Common myeloid progenitor, CD34-positive (primary cell): ENCODE data around the gene PSMG1.
"Not testable (repeated sequence)": the region's sequence is repeated elsewhere in the genome, so short reads cannot be mapped to it uniquely, and the experiment has no call there.

Source experiments
- CTCF ChIA-PET: fragments of 350-600 bp; sonication (Branson Sonifier 250); formaldehyde crosslinking; loops from one replicate; lab custom pipeline; 2021; ENCODE audit warnings: antibody characterized with exemption; lab: Charles Lee
- POLR2A ChIA-PET: fragments of 350-600 bp; sonication (Branson Sonifier 250); formaldehyde crosslinking; loops from one replicate; lab custom pipeline; 2021; ENCODE audit warnings: antibody characterized with exemption; lab: Charles Lee
- DNase-seq, 3 donors: peaks; one replicate each; pipeline versions ENCODE4 v3.0.0 to v3.0.0-alpha.2; 2013
- H3K27ac ChIP-seq, 2 experiments: 1 replicate in 1 of 2; 2 replicates in 1 of 2; pipeline ENCODE4 v1.7.0; 2013; ENCODE audit warnings: inconsistent platforms in 2 of 2, low read length in 2 of 2, mild to moderate bottlenecking in 2 of 2, low read depth in 1 of 2, moderate library complexity in 1 of 2; ENCODE audit not compliant: severe bottlenecking in 2 of 2, insufficient read depth in 1 of 2, poor library complexity in 1 of 2
- H3K27me3 ChIP-seq, 5 experiments: replicated peaks in 2 of 5; 1 replicate in 3 of 5; 2 replicates in 2 of 5; pipeline versions ENCODE4 v1.6.1 to v1.7.0; 2013; ENCODE audit warnings: low read length in 4 of 5, mild to moderate bottlenecking in 2 of 5, moderate library complexity in 2 of 5, inconsistent platforms in 1 of 5; ENCODE audit not compliant: insufficient read depth in 5 of 5, control insufficient read depth in 4 of 5
- H3K36me3 ChIP-seq, 4 experiments: 1 replicate in 2 of 4; 2 replicates in 2 of 4; pipeline versions ENCODE4 v1.6.1 to v1.7.0; 2013; ENCODE audit warnings: low read length in 3 of 4, control low read depth in 1 of 4, mild to moderate bottlenecking in 1 of 4; ENCODE audit not compliant: control insufficient read depth in 4 of 4, insufficient read depth in 4 of 4
- H3K4me1 ChIP-seq, 4 experiments: 1 replicate in 3 of 4; 2 replicates in 1 of 4; pipeline versions ENCODE4 v1.6.1 to v1.7.1; 2013; ENCODE audit warnings: low read length in 3 of 4, mild to moderate bottlenecking in 3 of 4, control low read depth in 1 of 4, inconsistent platforms in 1 of 4, moderate library complexity in 1 of 4; ENCODE audit not compliant: control insufficient read depth in 4 of 4, insufficient read depth in 4 of 4; ENCODE audit errors: control extremely low read depth in 1 of 4
- H3K4me3 ChIP-seq, 7 experiments: 1 replicate in 4 of 7; 2 replicates in 3 of 7; pipeline versions ENCODE4 v1.5.1 to v1.7.0; 2013; ENCODE audit warnings: mild to moderate bottlenecking in 7 of 7, low read length in 6 of 7, moderate library complexity in 6 of 7, inconsistent platforms in 2 of 7, low read depth in 2 of 7, control low read depth in 1 of 7; ENCODE audit not compliant: insufficient read depth in 4 of 7, control insufficient read depth in 1 of 7; ENCODE audit errors: extremely low read depth in 1 of 7
- H3K9me3 ChIP-seq, 5 experiments: 1 replicate in 4 of 5; 2 replicates in 1 of 5; pipeline versions ENCODE4 v1.6.1 to v1.7.1; 2013; ENCODE audit warnings: low read length in 4 of 5, mild to moderate bottlenecking in 2 of 5, inconsistent platforms in 1 of 5, low read depth in 1 of 5, moderate library complexity in 1 of 5; ENCODE audit not compliant: control insufficient read depth in 4 of 5, insufficient read depth in 2 of 5; ENCODE audit errors: control extremely low read depth in 1 of 5
- WGBS: methylation state at CpG from one replicate; pipeline ENCODE4 v1.1.5; 2013; ENCODE audit not compliant: insufficient coverage; 5-methylcytosine and 5-hydroxymethylcytosine counted together

The PSMG1 gene

DNA sequence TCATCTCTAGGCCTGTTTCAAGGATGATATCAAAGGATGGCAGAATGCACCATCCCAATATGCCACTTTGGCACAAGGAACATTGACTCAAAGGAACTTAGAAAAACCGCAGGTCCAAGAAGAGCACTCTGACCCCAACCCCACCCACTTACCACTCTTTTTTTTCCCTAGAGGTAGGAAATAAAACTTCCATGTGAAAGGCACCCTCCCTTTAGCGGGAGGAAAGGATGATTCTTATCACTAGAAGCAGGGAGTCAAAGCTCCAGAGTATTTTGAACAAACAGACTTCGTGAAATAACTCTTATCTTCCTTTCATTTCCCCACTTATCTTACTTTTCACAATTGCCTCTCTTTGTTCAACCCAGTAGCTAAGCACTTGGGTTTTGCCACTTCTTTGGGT, 22.2 kb downstream of the PSMG1 start:
- Histone ChIP-seq H3K4me3 (no peak overlapping the region), H3K27me3 (no peaks in the 10 kb centered on the region), H3K9me3 (peaks cover 0 to 16% (median 12%) of the 10 kb centered on the region in 5 experiments), H3K4me1 (no peaks in the 10 kb centered on the region), H3K36me3 (no peaks in the 10 kb centered on the region), H3K27ac (no peak overlapping the region)
- ChIA-PET POLR2A (no interaction called here), CTCF (interaction anchor here (0.7 to 1.5 kb wide), 2 partner anchors 11 to 16 kb away, joined by 3 to 6 read pairs; no protein-coding TSS in a partner anchor)
- 39% methylated on average over 2 of the region's 3 CpGs for WGBS
- no peak for DNase-seq

DNA sequence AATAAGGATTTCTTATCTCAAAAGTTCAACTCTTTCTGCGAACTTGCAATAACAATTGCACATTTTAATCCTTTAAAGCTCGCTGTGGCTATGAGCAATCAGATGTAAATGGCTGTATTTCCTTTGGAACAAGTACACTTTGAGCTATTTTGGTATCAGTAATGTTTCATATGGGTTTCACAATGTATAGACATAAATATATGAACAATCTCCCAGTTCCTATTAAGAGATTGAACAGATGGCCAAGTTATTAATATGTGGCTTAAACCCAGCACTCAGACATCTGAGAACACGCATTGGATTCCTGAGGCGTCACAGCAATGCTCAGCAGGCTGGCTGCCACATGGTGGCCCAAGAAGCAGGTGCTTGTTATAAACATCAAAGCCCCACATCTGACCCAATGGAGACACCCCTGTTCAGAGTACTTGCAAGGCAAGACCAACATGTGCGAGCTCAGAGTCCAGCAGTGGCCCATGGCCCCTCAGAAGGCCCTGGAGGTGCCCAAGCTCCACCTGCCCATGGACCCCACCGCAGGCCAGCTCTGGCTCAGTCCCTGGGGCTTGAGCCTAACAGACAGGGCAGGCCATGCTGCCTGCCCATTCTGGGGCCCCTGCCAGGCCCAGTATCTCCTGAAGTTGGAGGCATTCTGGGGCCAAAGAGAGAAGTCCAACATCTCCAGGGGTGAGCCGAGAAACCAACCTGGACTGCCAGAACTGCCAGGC, 23.7 kb downstream of the PSMG1 start:
- Histone ChIP-seq H3K4me3 (no peak overlapping the region), H3K27ac (no peak overlapping the region), H3K36me3 (no peaks in the 10 kb centered on the region), H3K27me3 (no peaks in the 10 kb centered on the region), H3K4me1 (no peaks in the 10 kb centered on the region), H3K9me3 (peaks cover 0 to 9% (median 6%) of the 10 kb centered on the region in 5 experiments)
- 93% methylated on average over 5 of the region's 7 CpGs for WGBS
- ChIA-PET CTCF (no interaction called here), POLR2A (no interaction called here)
- DNase-seq, result no peak

DNA sequence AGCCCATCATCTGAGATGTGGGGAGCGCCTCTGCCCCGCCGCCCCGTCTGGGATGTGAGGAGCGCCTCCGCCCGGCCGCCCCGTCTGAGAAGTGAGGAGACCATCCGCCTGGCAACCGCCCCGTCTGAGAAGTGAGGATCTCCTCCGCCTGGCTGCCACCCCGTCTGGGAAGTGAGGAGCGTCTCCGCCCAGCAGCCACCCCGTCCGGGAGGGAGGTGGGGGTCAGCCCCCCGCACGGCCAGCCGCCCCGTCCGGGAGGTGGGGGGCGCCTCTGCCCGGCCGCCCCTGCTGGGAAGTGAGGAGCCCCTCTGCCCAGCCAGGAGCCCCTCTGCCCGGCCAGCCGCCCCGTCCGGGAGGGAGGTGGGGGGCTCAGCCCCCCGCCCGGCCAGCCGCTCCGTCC, 26.0 kb downstream of the PSMG1 start:
- CTCF ChIA-PET, H3K27me3 ChIP-seq, H3K9me3 ChIP-seq, DNase-seq, H3K27ac ChIP-seq, POLR2A ChIA-PET, H3K4me1 ChIP-seq, H3K36me3 ChIP-seq, H3K4me3 ChIP-seq: not testable (repeated sequence)
- WGBS, result 96% methylated on average over 14 of the region's 34 CpGs

DNA sequence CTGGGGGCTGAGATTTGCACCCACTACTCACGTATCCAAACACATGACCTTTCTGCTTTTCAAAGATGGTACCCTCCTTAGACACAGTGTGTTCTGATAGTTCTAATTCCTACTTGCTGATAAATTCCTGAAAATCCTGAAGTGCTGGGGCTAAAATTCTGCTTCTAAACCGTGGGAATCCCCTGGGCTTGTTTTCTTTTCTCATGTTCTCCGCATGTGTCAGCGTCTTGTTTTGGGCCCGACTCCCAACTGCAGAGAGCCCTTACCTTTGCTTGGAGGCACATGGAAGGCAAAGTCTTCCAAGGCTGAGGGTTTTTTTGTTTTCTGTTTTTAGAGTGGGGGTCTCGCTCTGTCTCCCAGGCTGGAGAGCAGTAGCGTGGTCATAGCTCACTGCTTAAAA, 27.2 kb downstream of the PSMG1 start:
- 99% methylated on average over 6 of the region's 7 CpGs for WGBS

DNA sequence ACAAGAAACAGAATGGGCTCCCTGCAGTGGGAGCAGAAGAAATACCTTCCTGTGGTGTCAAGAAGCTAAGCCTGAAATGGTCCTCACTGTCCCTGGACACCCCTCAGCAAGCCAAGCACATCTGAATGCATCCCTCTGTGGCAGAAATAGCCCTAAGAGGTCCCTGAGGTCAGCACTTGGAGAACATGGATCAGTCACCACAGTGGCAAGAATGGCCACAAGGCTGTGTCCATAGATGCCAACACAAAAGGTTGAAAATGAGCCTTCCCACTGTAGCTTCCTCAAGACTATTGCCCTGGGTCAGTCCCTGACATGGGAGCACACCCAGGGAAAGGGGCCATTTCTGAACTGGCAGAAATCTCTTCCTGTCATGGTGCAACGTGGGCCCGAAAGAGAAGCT, 27.7 kb downstream of the PSMG1 start:
- no peaks in the 10 kb centered on the region for H3K4me1 ChIP-seq
- H3K4me3 ChIP-seq, result no peak overlapping the region
- no peak for DNase-seq
- WGBS, result 100% methylated on average over 2 of the region's 2 CpGs
- no peaks in the 10 kb centered on the region for H3K9me3 ChIP-seq
- H3K27ac ChIP-seq, result no peak overlapping the region
- H3K27me3 ChIP-seq, result no peaks in the 10 kb centered on the region
- H3K36me3 ChIP-seq, result no peaks in the 10 kb centered on the region
- ChIA-PET POLR2A (no interaction called here), CTCF (interaction anchor here (0.6 kb wide), 1 partner anchor 646 kb away, joined by 3 read pairs; no protein-coding TSS in a partner anchor)

More for the DNA sequence above, 27.2 kb downstream of the PSMG1 start:
- no peak for DNase-seq
- H3K9me3 ChIP-seq, result no peaks in the 10 kb centered on the region
- H3K27ac ChIP-seq, result no peak overlapping the region
- no peaks in the 10 kb centered on the region for H3K36me3 ChIP-seq
- POLR2A ChIA-PET, result no interaction called here
- CTCF ChIA-PET, result interaction anchor here (0.6 kb wide), 1 partner anchor 646 kb away, joined by 3 read pairs; no protein-coding TSS in a partner anchor
- no peaks in the 10 kb centered on the region for H3K4me1 ChIP-seq
- H3K4me3 ChIP-seq, result no peak overlapping the region
- H3K27me3 ChIP-seq, result no peaks in the 10 kb centered on the region

DNA sequence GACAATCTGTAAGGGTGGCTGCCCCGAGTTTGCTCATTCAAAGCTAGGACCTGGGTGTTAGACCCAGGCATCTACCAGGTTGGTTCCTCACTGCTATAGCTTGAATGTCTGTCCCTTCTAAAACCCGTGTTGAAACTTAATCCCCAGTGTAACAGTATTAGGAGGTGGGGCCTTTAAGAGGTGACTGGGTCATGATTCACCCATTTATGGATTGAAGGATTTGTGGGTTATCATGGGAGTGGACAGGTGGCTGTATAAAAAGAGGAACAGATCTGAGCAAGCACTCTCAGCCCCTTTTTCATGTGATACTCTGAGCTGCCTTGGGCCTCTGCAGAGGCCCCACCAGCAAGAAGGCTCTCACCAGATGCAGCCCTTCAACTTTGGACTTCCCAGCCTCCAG, 29.4 kb downstream of the PSMG1 start:
- Histone ChIP-seq H3K36me3 (no peaks in the 10 kb centered on the region), H3K27me3 (no peaks in the 10 kb centered on the region), H3K4me1 (no peaks in the 10 kb centered on the region), H3K9me3 (no peaks in the 10 kb centered on the region), H3K4me3 (no peak overlapping the region), H3K27ac (no peak overlapping the region)
- ChIA-PET CTCF (interaction anchor here (0.7 to 1.3 kb wide), 6 partner anchors 8 to 21 kb away, joined by 3 read pairs; no protein-coding TSS in a partner anchor), POLR2A (no interaction called here)
- WGBS, result 100% methylated on average over 2 of the region's 2 CpGs
- DNase-seq, result peak in 1 of 3 donors; percentile 36

DNA sequence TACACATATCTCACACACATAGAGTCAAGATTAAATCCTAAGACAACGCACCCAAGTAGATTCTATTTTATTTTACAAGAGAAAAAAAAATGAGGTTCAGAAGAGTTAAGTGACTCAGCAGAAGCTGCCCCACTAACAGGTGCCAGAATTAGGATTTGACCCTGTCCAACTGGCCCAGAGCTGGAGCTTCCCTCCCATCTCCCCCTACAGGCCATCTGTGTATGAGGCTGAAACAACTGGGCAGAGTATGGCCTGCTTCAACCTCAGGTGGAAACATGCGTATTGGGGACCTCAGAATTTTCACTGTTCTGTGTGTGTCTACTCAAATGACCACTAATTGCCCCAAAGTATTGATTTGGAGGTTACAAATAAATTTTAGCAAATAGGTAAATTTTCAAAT, 29.9 kb downstream of the PSMG1 start:
- Histone ChIP-seq H3K36me3 (no peaks in the 10 kb centered on the region), H3K27me3 (no peaks in the 10 kb centered on the region), H3K4me1 (no peaks in the 10 kb centered on the region), H3K4me3 (no peak overlapping the region), H3K9me3 (no peaks in the 10 kb centered on the region), H3K27ac (no peak overlapping the region)
- ChIA-PET POLR2A (no interaction called here), CTCF (interaction anchor here (0.7 to 1.3 kb wide), 6 partner anchors 9 to 20 kb away, joined by 3 read pairs; no protein-coding TSS in a partner anchor)
- peak in 2 of 3 donors; percentile 29 to 44 for DNase-seq
- 100% methylated on average over 1 of the region's 2 CpGs for WGBS
